Cardiac fibroblast (primary cell): ENCODE measurements around the gene GPR158.
"Not testable (repeated sequence)": the region's sequence is repeated elsewhere in the genome, so short reads cannot be mapped to it uniquely, and the experiment has no call there.

ENCODE experiments used
- DNase-seq, 2 donors: peaks; one replicate each; pipeline versions ENCODE4 v3.0.0 to v3.0.0-alpha.2; 2010; ENCODE audit warnings: low read depth in 2 of 2
- H3K4me3 ChIP-seq, 2 donors: replicated peaks in 1 of 2; 1 replicate in 1 of 2; 2 replicates in 1 of 2; pipeline ENCODE4 v1.5.1; 2011; ENCODE audit warnings: low read depth in 2 of 2, low read length in 2 of 2, mild to moderate bottlenecking in 2 of 2, moderate library complexity in 1 of 2
- TF ChIP-seq, protein P1 (sequence below): IDR thresholded peaks from one replicate; pipeline ENCODE4 v1.5.1; 2011; ENCODE audit warnings: low read depth, mild to moderate bottlenecking, low read length, inconsistent platforms

Gene GPR158

DNA sequence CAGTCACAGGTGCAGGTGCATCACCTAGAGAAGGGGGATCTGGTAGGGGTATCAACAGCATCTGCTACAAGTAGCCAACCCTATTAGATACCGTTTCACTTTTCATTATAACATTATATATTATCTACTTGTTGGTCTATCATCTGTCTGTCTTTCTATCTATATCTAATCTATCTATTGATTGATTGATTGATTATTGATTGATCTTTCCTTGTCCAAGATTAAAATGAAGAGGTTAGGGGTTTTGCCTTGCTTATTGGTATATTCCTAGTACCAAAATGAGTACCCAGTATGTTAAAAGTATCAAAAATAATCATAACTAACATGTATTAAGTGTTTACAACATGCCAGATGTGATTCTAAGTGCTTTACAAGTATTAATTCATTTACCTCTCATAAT is 121.5 kb downstream of the GPR158 start:
- no peak for DNase-seq
- no peak overlapping the region for H3K4me3 ChIP-seq
- TF ChIP-seq, protein P1, sequence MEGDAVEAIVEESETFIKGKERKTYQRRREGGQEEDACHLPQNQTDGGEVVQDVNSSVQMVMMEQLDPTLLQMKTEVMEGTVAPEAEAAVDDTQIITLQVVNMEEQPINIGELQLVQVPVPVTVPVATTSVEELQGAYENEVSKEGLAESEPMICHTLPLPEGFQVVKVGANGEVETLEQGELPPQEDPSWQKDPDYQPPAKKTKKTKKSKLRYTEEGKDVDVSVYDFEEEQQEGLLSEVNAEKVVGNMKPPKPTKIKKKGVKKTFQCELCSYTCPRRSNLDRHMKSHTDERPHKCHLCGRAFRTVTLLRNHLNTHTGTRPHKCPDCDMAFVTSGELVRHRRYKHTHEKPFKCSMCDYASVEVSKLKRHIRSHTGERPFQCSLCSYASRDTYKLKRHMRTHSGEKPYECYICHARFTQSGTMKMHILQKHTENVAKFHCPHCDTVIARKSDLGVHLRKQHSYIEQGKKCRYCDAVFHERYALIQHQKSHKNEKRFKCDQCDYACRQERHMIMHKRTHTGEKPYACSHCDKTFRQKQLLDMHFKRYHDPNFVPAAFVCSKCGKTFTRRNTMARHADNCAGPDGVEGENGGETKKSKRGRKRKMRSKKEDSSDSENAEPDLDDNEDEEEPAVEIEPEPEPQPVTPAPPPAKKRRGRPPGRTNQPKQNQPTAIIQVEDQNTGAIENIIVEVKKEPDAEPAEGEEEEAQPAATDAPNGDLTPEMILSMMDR: no peak

DNA sequence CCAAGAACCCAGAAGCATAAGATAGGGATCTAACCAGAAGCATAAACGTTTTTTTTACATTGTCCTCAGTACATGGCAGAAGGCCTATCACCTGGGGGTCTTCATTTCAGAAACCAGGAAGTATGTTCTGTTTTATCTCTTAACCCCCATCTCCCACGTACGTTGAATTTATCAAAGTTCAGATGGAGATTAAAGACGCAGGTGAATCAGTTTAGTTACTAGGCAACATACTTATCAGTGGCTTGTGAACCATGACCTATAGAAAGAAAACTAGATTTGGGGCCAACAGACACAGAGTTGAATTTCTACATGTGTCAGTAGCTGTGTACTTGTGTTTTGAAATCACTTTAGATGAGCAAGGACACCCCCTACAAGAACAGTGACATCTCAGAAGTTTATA is 122.7 kb downstream of the GPR158 start:
- no peak overlapping the region for H3K4me3 ChIP-seq
- TF ChIP-seq, protein P1: no peak
- DNase-seq: no peak

DNA sequence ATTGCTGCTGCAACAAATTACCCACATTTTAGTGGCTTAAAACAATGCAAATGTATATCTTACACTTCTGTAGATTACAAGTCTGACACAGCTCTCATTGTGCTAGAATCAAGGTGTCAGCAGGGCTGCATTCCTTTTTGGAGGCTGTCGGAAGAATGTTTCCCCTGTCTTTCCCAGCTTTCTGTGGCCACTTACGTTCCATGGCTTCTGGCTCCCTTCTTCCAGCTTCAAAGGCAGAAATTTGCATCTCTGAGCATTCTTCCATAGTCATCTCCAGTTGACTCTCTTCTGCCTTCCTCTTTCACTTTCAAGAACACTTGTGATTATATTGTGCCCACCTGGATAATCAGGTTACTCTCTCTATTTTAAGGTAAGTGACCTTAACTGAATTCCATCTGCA is 125.3 kb downstream of the GPR158 start:
- TF ChIP-seq, protein P1: no peak
- no peak for DNase-seq
- no peak overlapping the region for H3K4me3 ChIP-seq

DNA sequence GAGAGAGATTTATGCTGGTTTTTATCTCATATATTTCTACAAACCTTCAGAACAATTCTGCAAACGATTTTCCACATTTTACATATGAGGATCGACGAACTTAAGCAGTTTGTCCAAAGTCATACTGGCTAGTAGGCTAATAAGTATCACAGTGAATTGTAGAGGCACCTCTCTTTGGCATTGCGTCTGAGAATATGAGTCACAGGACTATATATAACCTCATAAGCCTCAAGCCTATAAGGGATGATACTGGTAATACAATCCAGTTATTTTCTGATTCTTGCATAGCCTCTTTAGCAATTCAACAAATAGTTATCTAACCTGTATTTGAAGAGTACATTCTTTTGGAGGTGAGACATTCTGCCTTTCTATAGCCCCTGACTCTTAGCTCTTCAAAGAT is 129.8 kb downstream of the GPR158 start:
- DNase-seq: peak in 1 of 2 donors; percentile 30
- TF ChIP-seq, protein P1: no peak
- no peak overlapping the region for H3K4me3 ChIP-seq

DNA sequence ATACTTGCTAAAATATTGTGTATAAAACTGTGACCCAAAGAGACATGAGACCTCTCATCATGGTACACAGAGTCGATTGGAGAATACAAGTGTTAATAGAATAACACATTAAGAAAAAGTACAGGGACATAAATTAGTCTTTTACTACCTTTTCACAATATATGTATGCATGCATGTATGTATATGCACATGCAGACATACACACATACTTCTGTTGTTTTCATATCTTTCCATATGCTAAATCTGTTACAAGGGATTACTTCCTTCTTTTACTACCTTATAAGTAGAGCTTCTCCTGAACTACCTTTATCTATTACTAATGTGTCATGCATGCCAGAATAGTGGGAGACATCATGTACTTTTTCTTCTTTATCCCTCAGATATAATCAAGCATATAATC is 131.6 kb downstream of the GPR158 start:
- no peak for DNase-seq
- no peak overlapping the region for H3K4me3 ChIP-seq
- TF ChIP-seq, protein P1: no peak

DNA sequence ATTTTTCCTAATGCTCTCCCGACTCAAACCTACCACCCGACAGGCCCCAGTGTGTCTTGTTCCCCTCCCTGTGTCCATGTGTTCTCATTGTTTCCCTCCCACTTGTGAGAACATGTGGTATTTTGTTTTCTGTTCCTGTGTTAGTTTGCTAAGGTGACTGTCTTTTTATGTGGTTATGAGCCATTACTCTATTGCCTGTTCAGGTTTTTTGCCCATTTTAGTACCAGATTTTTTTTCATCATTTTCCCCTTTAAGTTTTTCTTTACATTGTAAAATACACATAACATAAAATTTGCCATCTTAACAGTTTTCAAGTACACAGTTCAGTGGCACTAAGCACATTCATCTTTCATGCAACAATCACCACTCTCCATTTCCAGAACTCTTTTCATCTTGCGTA is 133.5 kb downstream of the GPR158 start:
- no peak overlapping the region for H3K4me3 ChIP-seq
- DNase-seq: no peak
- TF ChIP-seq, protein P1: no peak

DNA sequence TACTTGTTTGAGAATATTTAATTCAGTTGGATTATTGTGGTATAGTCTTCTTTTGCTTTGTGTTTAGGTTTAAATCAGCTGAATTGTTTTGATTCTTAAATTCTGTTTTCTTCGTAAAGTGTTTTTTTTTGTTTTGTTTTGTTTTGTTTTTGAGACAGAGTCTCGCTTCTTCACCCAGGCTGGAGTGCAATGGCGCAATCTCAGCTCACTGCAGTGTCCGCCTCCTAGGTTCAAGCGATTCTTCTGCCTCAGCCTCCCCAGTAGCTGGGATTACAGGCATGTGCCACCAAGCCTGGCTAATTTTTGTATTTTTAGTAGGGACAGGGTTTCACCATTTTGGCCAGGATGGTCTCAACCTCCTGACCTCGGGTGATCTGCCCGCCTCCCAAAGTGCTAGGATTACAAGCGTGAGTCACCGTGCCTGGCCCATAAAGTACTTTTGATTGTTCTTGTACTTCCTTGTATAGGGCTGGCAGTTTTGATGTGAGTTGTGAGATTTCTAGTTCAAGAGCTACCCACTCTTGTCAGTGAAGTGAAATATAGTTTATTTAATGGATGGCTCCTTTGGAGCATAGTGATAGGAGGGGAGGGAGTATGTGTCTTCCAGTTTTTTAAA is 142.9 kb downstream of the GPR158 start:
- not testable (repeated sequence) for H3K4me3 ChIP-seq

More for the DNA sequence above, 142.9 kb downstream of the GPR158 start:
- DNase-seq: not testable (repeated sequence)
